HL-60/S4 treated with retinoic acid at 250 ng/mL for 4 days and 3 days (cell line): Measurements from ENCODE around the gene ISCU.

Experiments
- in situ Hi-C: fragments of 300-500 bp; cut with MboI; formaldehyde crosslinking; loops from 2 replicates; pipeline ENCODE4 v1.7.0; 2022; ENCODE audit warnings: low sequenced_read_pairs

ISCU gene

GRCh38 chr12:108538616-108539195, 23.7 kb upstream of the ISCU start:
- in situ Hi-C loops: no loop called here

GRCh38 chr12:108542320-108542719, 20.1 kb upstream of the ISCU start:
- in situ Hi-C loops: no loop called here

DNA sequence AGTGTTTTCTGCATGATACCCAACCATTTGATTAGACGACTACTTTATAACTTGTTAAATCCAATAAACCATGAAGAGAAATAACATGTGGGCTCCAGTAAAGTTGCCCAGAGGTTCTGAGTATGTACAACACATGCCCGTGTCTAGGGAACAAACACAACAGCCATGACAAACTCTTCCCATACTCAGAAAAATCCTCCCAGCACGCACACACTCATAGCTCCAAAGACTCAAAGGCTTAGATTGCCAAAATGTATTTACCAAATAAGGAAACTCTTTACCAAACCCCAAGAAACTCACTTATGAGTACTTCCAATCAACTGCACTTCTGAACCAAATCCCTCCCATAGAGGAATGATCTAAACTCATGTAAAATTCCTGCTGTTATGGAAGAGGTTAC, 18.7 kb upstream of the ISCU start:
- in situ Hi-C loops: no loop called here

- in situ Hi-C loops: no loop called here
Observed at GRCh38 chr12:108547686-108548085, 14.7 kb upstream of the ISCU start.

DNA sequence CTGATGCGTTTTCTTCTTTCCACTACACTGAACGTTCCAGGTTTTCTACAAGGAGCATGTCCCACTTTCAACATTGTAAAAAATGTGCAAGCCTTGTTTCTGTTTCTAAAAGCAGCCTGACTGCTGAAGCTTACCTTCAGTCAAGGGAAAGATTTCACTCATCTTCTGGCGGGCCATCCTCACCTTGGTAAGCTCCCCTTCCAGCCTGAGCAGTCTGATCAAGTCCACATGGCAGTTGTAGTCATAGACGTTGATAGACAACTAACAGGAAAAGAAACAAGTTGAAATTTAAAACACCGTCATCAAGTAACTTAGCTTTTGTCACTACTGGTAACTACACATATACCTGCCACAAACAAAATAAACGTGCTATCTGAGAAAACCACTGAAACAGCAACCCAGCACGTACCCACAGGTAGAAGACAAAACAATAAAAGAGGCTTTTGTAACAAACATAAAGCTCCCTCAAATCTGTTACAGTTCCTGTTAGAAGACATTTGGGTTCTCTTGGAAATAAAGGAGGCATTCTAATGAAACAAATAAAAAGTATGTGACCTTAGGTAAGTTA, 13.4 kb upstream of the ISCU start:
- in situ Hi-C loops: no loop called here

GRCh38 chr12:108551535-108551934, 10.9 kb upstream of the ISCU start:
- in situ Hi-C loops: loop anchor here (25.0 kb wide), 1 partner anchor 536 kb away; the partner anchor contains the start of genes ALKBH2 and UNG

DNA sequence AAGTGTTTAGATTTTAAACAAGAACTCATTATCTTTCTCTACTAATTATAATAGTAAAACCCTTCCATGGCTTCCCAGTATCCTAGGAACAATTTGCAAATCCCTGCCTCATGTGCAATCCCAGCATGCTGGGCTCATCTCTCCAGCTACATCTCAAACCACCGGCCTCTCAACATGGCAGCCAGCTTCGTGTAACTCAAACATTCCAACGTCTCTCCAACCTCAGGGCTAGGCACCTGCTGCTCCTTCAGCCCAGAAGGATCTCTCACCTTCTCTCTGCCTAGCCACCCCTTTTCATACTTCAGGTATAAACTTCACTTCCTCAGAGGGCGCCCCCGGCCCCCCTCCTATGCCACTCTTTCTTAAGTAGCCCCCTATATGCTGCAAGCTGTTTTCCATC, 8.6 kb upstream of the ISCU start:
- in situ Hi-C loops: loop anchor here (25.0 kb wide), 1 partner anchor 534 kb away; the partner anchor contains the start of genes ALKBH2 and UNG

DNA sequence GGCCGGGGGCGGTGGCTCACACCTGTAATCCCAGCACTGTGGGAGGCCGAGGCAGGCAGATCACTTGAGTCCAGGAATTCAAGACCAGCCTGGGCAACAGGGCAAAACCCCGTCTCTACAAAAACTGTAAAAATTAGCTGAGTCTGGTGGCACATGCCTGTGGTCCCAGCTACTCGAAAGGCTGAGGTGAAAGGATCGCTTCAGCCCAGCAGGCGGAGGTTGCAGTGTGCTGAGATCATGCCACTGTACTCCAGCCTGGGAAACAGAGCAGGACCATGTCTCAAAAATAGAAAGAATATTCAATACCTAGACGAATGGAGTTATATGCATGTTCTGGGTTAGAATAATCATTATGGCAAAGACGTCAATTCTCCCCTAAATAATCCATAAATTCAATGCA, 7.0 kb upstream of the ISCU start:
- in situ Hi-C loops: loop anchor here (25.0 kb wide), 1 partner anchor 532 kb away; the partner anchor contains the start of genes ALKBH2 and UNG

DNA sequence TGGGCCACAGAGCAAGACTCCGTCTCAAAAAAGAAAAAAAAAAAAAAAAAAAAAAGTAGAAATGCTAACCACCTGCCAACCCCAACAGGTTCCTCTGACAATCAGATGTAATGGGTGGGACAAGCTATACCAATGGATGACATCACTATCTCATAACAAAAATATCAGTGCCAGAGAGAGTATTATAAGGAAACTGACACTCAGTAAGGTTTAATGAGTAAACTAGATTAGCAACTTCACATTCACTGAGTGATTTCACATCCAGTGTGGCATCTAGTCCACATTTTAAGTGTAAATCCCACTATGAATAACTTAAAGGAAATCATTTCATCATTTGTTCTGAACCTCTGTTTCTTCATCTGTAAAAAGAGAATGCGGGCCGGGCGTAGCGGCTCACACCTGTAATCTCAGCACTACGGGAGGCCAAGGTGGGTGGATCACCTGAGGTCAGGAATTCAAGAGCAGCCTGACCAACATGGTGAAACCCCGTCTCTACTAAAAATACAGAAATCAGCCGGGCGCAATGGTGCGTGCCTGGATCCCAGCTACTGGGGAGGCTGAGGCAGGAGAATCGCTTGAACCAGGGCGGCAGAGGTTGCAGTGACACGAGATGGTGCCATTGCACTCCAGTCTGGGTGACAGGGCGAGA, 3.3 kb upstream of the ISCU start:
- in situ Hi-C loops: loop anchor here (25.0 kb wide), 1 partner anchor 528 kb away; the partner anchor contains the start of genes ALKBH2 and UNG

GRCh38 chr12:108559748-108560147, 2.6 kb upstream of the ISCU start:
- in situ Hi-C loops: loop anchor here (10.0 to 25.0 kb wide), 3 partner anchors 245 to 528 kb away; partner anchors contain the start of genes ALKBH2 and UNG

GRCh38 chr12:108560321-108560721, 2.1 kb upstream of the ISCU start:
- in situ Hi-C loops: loop anchor here (10.0 to 25.0 kb wide), 3 partner anchors 244 to 527 kb away; partner anchors contain the start of genes ALKBH2 and UNG

DNA sequence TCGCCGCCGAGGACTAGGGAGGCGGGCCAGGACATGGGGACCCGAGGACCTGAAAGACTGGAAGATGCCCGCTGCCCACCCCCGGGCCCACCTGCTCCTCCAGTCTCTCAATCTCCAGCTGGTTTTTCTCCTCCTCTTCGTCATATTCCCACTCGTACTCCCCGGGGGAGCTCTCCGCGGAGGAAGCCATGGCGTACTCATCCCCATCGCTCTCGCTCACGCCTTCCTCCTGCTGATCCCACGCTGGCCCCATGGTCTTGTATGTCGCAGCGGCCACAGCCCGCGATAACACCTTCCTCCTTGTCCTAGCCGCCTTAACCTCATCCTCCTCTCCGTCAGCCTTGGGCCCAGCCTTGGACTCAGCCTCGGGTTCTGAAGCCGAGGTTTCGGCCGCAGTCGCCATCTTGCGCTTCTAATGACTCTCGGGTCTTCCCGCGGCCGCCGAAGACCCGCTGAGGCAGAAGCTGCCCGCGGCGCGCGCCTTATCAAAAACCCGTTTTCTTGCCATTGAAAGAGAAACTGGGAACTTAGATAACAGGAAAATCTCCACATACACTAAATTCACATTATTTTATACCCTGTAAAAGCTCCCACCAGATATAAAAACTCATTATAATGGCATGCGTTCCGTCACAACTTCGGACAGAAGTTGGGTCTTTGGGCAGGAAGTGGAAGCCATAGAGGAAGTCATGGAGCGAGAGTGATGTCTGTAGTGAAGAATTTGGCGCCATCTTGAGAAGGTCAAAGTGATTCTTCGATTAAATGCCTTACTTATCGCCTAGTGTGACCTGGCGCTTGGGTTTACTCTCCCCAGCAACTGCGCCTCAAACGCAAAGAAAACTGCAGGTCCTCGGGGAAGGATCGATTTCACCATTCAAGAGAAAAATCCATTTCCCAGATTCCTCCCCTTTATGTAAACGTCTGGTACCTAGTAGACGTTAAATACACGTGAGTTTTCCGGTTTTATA, 1.4 kb upstream of the ISCU start, which contains the start of gene SART3:
Gene SART3, minus strand, starts transcription at position 422 of the 968 bp plus-strand sequence. Its CDS starts 19 bp downstream, at position 403.
- in situ Hi-C loops: loop anchor here (10.0 to 25.0 kb wide), 3 partner anchors 244 to 526 kb away; partner anchors contain the start of genes ALKBH2 and UNG

DNA sequence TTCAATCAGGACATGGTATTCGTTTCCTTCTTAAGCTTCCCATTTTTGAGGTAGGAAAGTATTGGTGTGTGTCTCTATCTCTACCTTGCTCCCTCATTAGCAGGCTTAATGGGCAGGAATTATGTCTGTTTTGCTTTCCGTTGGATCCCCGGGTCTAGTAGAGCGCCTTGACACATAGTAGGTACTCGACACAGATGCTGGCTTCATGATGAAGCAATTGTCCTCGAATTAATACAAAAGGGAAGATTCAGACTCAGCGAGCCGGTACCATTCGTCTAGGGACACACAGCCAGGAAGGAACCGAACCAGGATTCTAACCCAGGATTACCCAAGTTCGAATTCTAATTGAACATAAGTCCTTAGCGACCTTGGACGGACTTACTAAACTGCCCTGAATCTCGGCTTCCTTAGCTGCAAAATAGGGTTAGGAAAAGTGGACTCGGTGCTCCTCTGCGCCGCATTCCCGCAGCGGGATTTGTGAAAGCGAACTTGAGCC, 496 bp upstream of the ISCU start:
- in situ Hi-C loops: loop anchor here (10.0 to 25.0 kb wide), 3 partner anchors 243 to 525 kb away; partner anchors contain the start of genes ALKBH2 and UNG

- in situ Hi-C loops: loop anchor here (10.0 to 25.0 kb wide), 3 partner anchors 242 to 524 kb away; partner anchors contain the start of genes ALKBH2 and UNG
Observed at GRCh38 chr12:108563136-108563803, 874 bp downstream of the ISCU start.

DNA sequence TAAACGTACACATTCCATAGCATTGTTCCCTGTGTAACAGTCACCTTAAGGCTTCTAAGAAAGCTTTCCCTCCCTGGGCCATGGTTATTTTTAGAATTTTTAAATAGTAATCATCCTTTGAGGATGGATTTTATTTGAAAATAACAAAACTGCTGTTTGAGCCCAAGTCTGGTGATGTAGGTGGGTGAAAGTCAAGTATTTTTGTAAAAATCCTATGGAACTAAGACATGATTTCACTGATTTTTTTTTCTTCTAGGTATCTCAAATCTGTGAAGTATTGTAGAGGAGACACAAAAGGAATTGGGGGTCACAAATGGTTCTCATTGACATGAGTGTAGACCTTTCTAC, 1.4 kb downstream of the ISCU start:
- in situ Hi-C loops: loop anchor here (10.0 to 25.0 kb wide), 3 partner anchors 241 to 524 kb away; partner anchors contain the start of genes ALKBH2 and UNG

DNA sequence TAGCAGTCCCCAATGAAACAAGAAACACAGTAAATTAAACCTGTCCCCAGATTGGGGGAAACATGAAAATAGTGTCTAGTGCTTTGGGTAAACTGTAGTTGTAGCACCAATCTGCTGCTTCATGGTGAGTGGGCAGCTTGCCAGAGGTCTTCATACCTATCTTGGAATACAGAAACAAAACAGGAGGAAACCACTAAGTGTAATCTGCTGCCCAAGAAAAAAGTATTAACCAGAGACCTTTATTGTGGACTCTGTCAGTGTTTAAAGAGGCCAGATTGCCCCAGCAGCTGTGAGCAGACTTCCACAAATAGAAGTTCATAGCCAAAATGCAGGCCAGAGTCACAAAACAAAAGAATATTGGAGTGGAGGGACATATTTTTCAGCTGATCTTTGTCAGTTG, 2.3 kb downstream of the ISCU start:
- in situ Hi-C loops: loop anchor here (10.0 to 25.0 kb wide), 3 partner anchors 240 to 523 kb away; partner anchors contain the start of genes ALKBH2 and UNG

DNA sequence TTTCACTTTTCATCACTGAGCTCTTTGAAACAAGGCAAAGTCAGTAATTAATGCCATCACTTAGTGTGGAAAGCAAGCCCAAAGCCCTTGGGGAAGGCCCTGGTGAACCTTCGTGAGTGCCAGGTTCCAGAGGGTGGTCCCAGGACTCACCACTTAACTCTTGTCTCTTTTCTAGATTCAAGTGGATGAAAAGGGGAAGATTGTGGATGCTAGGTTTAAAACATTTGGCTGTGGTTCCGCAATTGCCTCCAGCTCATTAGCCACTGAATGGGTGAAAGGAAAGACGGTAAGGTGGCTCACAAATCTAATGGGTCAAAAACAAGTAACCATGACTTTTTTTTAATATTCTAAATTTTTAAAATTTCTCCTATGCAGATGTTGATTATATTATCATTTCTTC, 2.8 kb downstream of the ISCU start:
- in situ Hi-C loops: loop anchor here (10.0 to 25.0 kb wide), 3 partner anchors 240 to 522 kb away; partner anchors contain the start of genes ALKBH2 and UNG

GRCh38 chr12:108565976-108566375, 3.6 kb downstream of the ISCU start:
- in situ Hi-C loops: loop anchor here (10.0 to 25.0 kb wide), 3 partner anchors 239 to 521 kb away; partner anchors contain the start of genes ALKBH2 and UNG

DNA sequence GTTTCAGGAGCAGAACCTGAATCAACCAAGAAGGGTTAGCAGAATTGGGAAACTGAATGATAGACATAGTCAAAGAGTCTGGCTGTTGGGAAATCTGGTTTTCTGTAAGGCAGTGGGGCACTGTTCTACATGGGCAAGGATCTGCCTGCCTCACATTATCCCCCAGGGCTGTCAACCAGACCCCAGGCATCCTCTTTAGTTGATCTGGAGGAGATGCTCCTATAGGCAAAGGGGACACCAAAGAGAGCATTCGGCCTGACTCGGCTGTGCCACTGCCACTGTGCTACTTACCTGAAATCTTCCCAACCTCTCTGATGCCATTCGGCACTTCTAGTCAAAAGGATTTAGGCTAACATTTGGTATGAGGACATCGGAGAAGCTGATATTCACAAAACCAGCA, 4.1 kb downstream of the ISCU start:
- in situ Hi-C loops: loop anchor here (10.0 to 25.0 kb wide), 3 partner anchors 238 to 521 kb away; partner anchors contain the start of genes ALKBH2 and UNG
